Endothelial cell of umbilical vein (primary cell): ENCODE results near the gene SIRT3. TPM values are rescaled to one million over a fixed set of nuclear protein-coding genes. Genes with fewer than 3 reads are reported as not detected.

ENCODE experiments used
- BruUV-seq: library from RNA; stranded (reverse); fragments of 400-500 nt; replicated peaks from 2 replicates; lab custom pipeline; 2021; lab: Mats Ljungman, UMichigan
- CTCF ChIA-PET: fragments of 300-600, 350-600 bp; sonication (Branson Sonifier 250); formaldehyde crosslinking; loops from one replicate; lab custom pipeline; 2021; ENCODE audit warnings: antibody characterized with exemption, inconsistent platforms; lab: Charles Lee
- POLR2A ChIA-PET: fragments of 300-600, 350-600 bp; sonication (Branson Sonifier 250); formaldehyde crosslinking; loops from one replicate; lab custom pipeline; 2021; ENCODE audit warnings: antibody characterized with exemption, inconsistent platforms; lab: Charles Lee
- DNase-seq: peaks from one replicate; pipeline ENCODE4 v3.0.0-alpha.2; 2011; ENCODE audit warnings: low read depth, low spot score
- FAIRE-seq: peaks from 2 replicates; lab custom pipeline; 2011; peaks lifted over from hg19 to GRCh38; lab: Jason Lieb, UNC
- H2AFZ ChIP-seq: 2 replicates; pipeline ENCODE4 v1.6.0; 2012; ENCODE audit warnings: low read depth, low read length, control low read depth, inconsistent platforms
- H3K27ac ChIP-seq: 2 replicates; pipeline ENCODE4 v1.5.1; 2011; ENCODE audit warnings: low read depth, mild to moderate bottlenecking, control low read depth, low read length, moderate library complexity; ENCODE audit not compliant: insufficient read depth
- H3K27me3 ChIP-seq, 2 experiments: 2 replicates each; pipeline versions ENCODE4 v1.6.0 to v1.6.1; 2011; ENCODE audit warnings: low read length in 2 of 2, mixed read lengths in 1 of 2; ENCODE audit not compliant: control insufficient read depth in 2 of 2, insufficient read depth in 2 of 2
- H3K36me3 ChIP-seq, 2 experiments: 2 replicates in 1 of 2; 3 replicates in 1 of 2; pipeline ENCODE4 v1.5.1; 2011; ENCODE audit warnings: low read length in 2 of 2, mild to moderate bottlenecking in 1 of 2, moderate library complexity in 1 of 2; ENCODE audit not compliant: control insufficient read depth in 2 of 2, insufficient read depth in 2 of 2; ENCODE audit errors: extremely low read depth in 1 of 2
- H3K4me1 ChIP-seq: 3 replicates; pipeline ENCODE4 v1.5.1; 2011; ENCODE audit warnings: mild to moderate bottlenecking, low read length; ENCODE audit not compliant: control insufficient read depth, insufficient read depth; ENCODE audit errors: extremely low read depth
- H3K4me2 ChIP-seq: 2 replicates; pipeline ENCODE4 v1.6.1; 2011; ENCODE audit warnings: low read length, control low read depth, mixed read lengths; ENCODE audit not compliant: insufficient read depth
- H3K4me3 ChIP-seq, 3 experiments: fragments of 200-600 bp in 1 of 3; sonication (generic), shearing (Covaris generic) in 1 of 3; replicated peaks in 1 of 3; 2 replicates each; pipeline ENCODE4 v1.5.1; 2011 to 2016; ENCODE audit warnings: control low read depth in 3 of 3, low read length in 3 of 3, mild to moderate bottlenecking in 2 of 3, inconsistent platforms in 1 of 3, low read depth in 1 of 3, moderate library complexity in 1 of 3; ENCODE audit not compliant: insufficient read depth in 1 of 3
- H3K79me2 ChIP-seq: 2 replicates; pipeline ENCODE4 v1.6.0; 2012; ENCODE audit warnings: low read length, inconsistent platforms; ENCODE audit not compliant: control insufficient read depth, insufficient read depth
- H3K9ac ChIP-seq: replicated peaks from 2 replicates; pipeline ENCODE3; 2011; ENCODE audit warnings: low read length, control low read depth; ENCODE audit not compliant: insufficient read depth; ENCODE audit errors: extremely low read depth
- H3K9me1 ChIP-seq: replicated peaks from 3 replicates; pipeline ENCODE4 v1.6.0; 2011; ENCODE audit warnings: mild to moderate bottlenecking, low read length; ENCODE audit not compliant: control insufficient read depth, insufficient read depth; ENCODE audit errors: extremely low read depth
- H3K9me3 ChIP-seq: replicated peaks from 2 replicates; pipeline ENCODE4 v1.5.1; 2012; ENCODE audit warnings: low read length, inconsistent platforms; ENCODE audit not compliant: control insufficient read depth, insufficient read depth
- H4K20me1 ChIP-seq: replicated peaks from 2 replicates; pipeline ENCODE3; 2011; ENCODE audit warnings: mild to moderate bottlenecking, low read length; ENCODE audit not compliant: control insufficient read depth, insufficient read depth; ENCODE audit errors: extremely low read depth
- GATA2 ChIP-seq: IDR thresholded peaks from 2 replicates; pipeline ENCODE4 v1.7.0; 2011; ENCODE audit warnings: low read depth, mild to moderate bottlenecking, moderate library complexity, mixed read lengths, low read length; ENCODE audit not compliant: insufficient read length, insufficient read depth
- JUN ChIP-seq: IDR thresholded peaks from 2 replicates; pipeline ENCODE4 v1.6.1; 2011; ENCODE audit warnings: borderline replicate concordance, low read depth; ENCODE audit not compliant: insufficient read length, insufficient read depth
- MYC ChIP-seq: IDR thresholded peaks from one replicate; pipeline ENCODE4 v1.6.1; 2011; ENCODE audit warnings: mild to moderate bottlenecking, low read depth, low read length
- POLR2AphosphoS5 ChIP-seq: IDR thresholded peaks from 2 replicates; pipeline ENCODE4 v1.6.1; 2012; ENCODE audit warnings: low read depth, mild to moderate bottlenecking, control low read depth, low read length, moderate library complexity; ENCODE audit not compliant: insufficient read depth
- dilution Hi-C: fragments of 300-500 bp; cut with MboI; formaldehyde crosslinking; loops from one replicate; pipeline ENCODE4 v1.15.0; 2019; ENCODE audit warnings: low sequenced_read_pairs; ENCODE audit not compliant: extremely low pct_ligation_motif_present
- intact Hi-C: fragments of 100-400 bp; cut with micrococcal nuclease; formaldehyde crosslinking; loops from one replicate; pipeline ENCODE4 v1.10.0; 2022
- polyA plus RNA-seq, 4 experiments: library from polyadenylated mRNA; depleted of rRNA in 3 of 4; stranded (reverse) in 3 of 4; unstranded in 1 of 4; fragments of >200 nt; gene quantifications; 2 replicates each; pipeline versions ENCODE4 v1.2.1 to v1.2.3, GENCODE V29; 2011 to 2012; ENCODE audit warnings: missing spikeins in 1 of 4
- total RNA-seq: library from RNA; stranded (reverse); gene quantifications from 2 replicates; pipeline ENCODE4 v1.2.3, GENCODE V29; 2021

SIRT3 gene
- total and polyA plus RNA-seq, 2 donors (not counting 3 experiments of a cell fraction or from before 2014, with no cell fraction given) = 12.0 to 18.3 TPM

DNA sequence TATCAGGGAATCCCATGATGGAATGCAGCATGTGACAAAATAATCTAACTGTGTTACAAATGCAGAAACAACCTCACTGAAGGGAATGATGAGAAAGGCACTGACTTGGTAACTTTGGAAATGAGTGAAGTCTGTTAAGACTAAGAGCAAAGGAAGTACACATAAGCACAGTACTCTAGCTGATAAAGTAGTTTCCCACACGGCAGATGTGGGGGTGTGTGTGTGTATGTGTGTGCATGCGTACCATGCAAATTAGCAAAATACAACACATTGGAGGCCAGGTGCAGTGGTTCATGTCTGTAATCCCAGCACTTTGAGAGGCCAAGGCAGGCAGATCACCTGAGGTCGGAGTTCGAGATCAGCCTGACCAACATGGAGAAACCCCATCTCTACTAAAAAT is 25.5 kb upstream of the SIRT3 start:
- DNase-seq (no peak), FAIRE-seq (no peak)
- ChIA-PET POLR2A (no interaction called here), CTCF (interaction anchor here (1.3 to 2.3 kb wide), 2 partner anchors 11 to 23 kb away, joined by 3 to 19 read pairs; no protein-coding TSS in a partner anchor)
- H3K4me1 ChIP-seq = no peaks in the 10 kb centered on the region
- TF ChIP-seq JUN (no peak), POLR2AphosphoS5 (no peak), GATA2 (no peak), MYC (no peak)
- dilution Hi-C loops = no loop called here
- intact Hi-C loops = no loop called here
- no peak overlapping the region for H3K4me3 ChIP-seq
- H3K27ac ChIP-seq = no peak overlapping the region
- H3K79me2 ChIP-seq = no peaks in the 10 kb centered on the region
- BruUV-seq = no TSS peak
- H3K36me3 ChIP-seq = no peaks in the 10 kb centered on the region
- H3K27me3 ChIP-seq = no peaks in the 10 kb centered on the region
- H3K9me3 ChIP-seq = no peaks in the 10 kb centered on the region
- no peak overlapping the region for H2AFZ ChIP-seq
- H3K4me2 ChIP-seq = no peak overlapping the region
- H4K20me1 ChIP-seq = no peaks in the 10 kb centered on the region
- H3K9ac ChIP-seq = no peak overlapping the region
- H3K9me1 ChIP-seq = no peaks in the 10 kb centered on the region

DNA sequence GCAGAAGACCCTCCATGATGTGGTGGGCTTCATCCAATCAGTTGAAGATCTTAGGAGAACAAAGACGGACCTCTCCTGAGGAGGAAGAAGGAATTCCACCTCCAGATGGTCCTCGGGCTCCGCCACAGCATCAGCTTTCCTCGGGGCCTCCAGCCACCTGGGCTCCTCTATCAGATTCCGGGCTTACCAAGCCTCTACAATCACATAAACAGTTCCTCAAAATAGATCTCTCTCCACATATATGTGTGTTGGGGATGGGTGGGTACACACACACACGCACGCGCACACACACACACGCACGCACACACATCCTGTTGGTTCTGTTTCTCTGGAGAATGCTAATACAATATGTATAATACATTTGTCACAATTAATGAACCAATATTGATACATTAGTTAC is 23.3 kb upstream of the SIRT3 start:
- no peaks in the 10 kb centered on the region for H3K27me3 ChIP-seq
- H3K4me2 ChIP-seq = no peak overlapping the region
- no peaks in the 10 kb centered on the region for H3K9me3 ChIP-seq
- no peak overlapping the region for H2AFZ ChIP-seq
- dilution Hi-C loops (no loop called here), intact Hi-C loops (no loop called here)
- no peaks in the 10 kb centered on the region for H3K36me3 ChIP-seq
- DNase-seq = no peak
- H3K4me3 ChIP-seq = no peak overlapping the region
- H3K27ac ChIP-seq = no peak overlapping the region
- H3K4me1 ChIP-seq = no peaks in the 10 kb centered on the region
- POLR2A ChIA-PET = no interaction called here
- no peaks in the 10 kb centered on the region for H4K20me1 ChIP-seq
- CTCF ChIA-PET = no interaction called here
- BruUV-seq = no TSS peak
- no peak overlapping the region for H3K9ac ChIP-seq
- no peak for TF ChIP-seq JUN
- TF ChIP-seq MYC = no peak
- FAIRE-seq = no peak
- H3K79me2 ChIP-seq = no peaks in the 10 kb centered on the region
- no peaks in the 10 kb centered on the region for H3K9me1 ChIP-seq
